H9 (cell line): ENCODE measurements around the gene SRRM2. TPM values are rescaled to one million over a fixed set of nuclear protein-coding genes. Genes with fewer than 3 reads are reported as not detected.
A peak's percentile ranks its signal among the peaks of the same experiment; 100 is the strongest.

Source experiments
- DNase-seq: peaks from one replicate; pipeline ENCODE4 v3.0.0-alpha.2; 2017
- H2AFZ ChIP-seq: one replicate; pipeline ENCODE4 v1.6.1; 2013; ENCODE audit warnings: mild to moderate bottlenecking, low read length, control low read depth, moderate library complexity
- H2AK5ac ChIP-seq: 2 replicates; pipeline ENCODE4 v1.6.1; 2013; ENCODE audit warnings: low read length, control low read depth, mixed read lengths; ENCODE audit not compliant: insufficient read length
- H2BK120ac ChIP-seq: one replicate; pipeline ENCODE4 v1.6.1; 2013; ENCODE audit warnings: low read depth, mild to moderate bottlenecking, low read length, control low read depth, inconsistent platforms; ENCODE audit not compliant: poor library complexity, severe bottlenecking
- H2BK12ac ChIP-seq: 2 replicates; pipeline ENCODE4 v1.6.1; 2013; ENCODE audit warnings: low read length, control low read depth, mixed read lengths, low read depth; ENCODE audit not compliant: insufficient read length
- H2BK15ac ChIP-seq: 2 replicates; pipeline ENCODE4 v1.6.1; 2013; ENCODE audit warnings: low read depth, low read length, control low read depth
- H2BK20ac ChIP-seq: one replicate; pipeline ENCODE4 v1.6.1; 2013; ENCODE audit warnings: low read depth, mild to moderate bottlenecking, low read length, control low read depth, inconsistent platforms; ENCODE audit not compliant: poor library complexity, severe bottlenecking
- H2BK5ac ChIP-seq: 2 replicates; pipeline ENCODE4 v1.6.1; 2013; ENCODE audit warnings: low read length, control low read depth, mixed read lengths; ENCODE audit not compliant: insufficient read length
- H3K14ac ChIP-seq: 2 replicates; pipeline ENCODE4 v1.6.1; 2013; ENCODE audit warnings: low read length, control low read depth; ENCODE audit not compliant: insufficient read depth
- H3K18ac ChIP-seq: 2 replicates; pipeline ENCODE4 v1.6.1; 2013; ENCODE audit warnings: low read depth, mild to moderate bottlenecking, mixed read lengths, low read length, control low read depth; ENCODE audit not compliant: insufficient read length
- H3K23ac ChIP-seq: 2 replicates; pipeline ENCODE4 v1.6.1; 2013; ENCODE audit warnings: low read length, control low read depth, mixed read lengths, low read depth; ENCODE audit not compliant: insufficient read length
- H3K23me2 ChIP-seq: 2 replicates; pipeline ENCODE4 v1.6.1; 2013; ENCODE audit warnings: low read depth, mild to moderate bottlenecking, mixed read lengths, low read length, control low read depth; ENCODE audit not compliant: insufficient read length, poor library complexity, severe bottlenecking
- H3K27ac ChIP-seq: 2 replicates; pipeline ENCODE4 v1.5.1; 2013; ENCODE audit warnings: low read length, control low read depth, mixed read lengths, low read depth; ENCODE audit not compliant: insufficient read length
- H3K27me3 ChIP-seq: 2 replicates; pipeline ENCODE4 v1.6.1; 2013; ENCODE audit warnings: low read length, control low read depth, inconsistent platforms; ENCODE audit not compliant: insufficient read depth
- H3K4ac ChIP-seq: 2 replicates; pipeline ENCODE4 v1.6.1; 2013; ENCODE audit warnings: low read depth, mild to moderate bottlenecking, control low read depth, inconsistent platforms, low read length, moderate library complexity
- H3K4me1 ChIP-seq: 2 replicates; pipeline ENCODE4 v1.6.1; 2013; ENCODE audit warnings: low read length, control low read depth, inconsistent platforms; ENCODE audit not compliant: insufficient read depth
- H3K4me2 ChIP-seq: 2 replicates; pipeline ENCODE4 v1.6.1; 2013; ENCODE audit warnings: low read length, control low read depth, mixed read lengths; ENCODE audit not compliant: insufficient read length, insufficient read depth
- H3K56ac ChIP-seq: 2 replicates; pipeline ENCODE4 v1.6.1; 2013; ENCODE audit warnings: low read depth, mild to moderate bottlenecking, mixed read lengths, low read length, control low read depth; ENCODE audit not compliant: insufficient read length
- H3K79me1 ChIP-seq: 2 replicates; pipeline ENCODE4 v1.6.1; 2013; ENCODE audit warnings: low read depth, mild to moderate bottlenecking, moderate library complexity, low read length, control low read depth, inconsistent platforms; ENCODE audit not compliant: insufficient read depth, poor library complexity, severe bottlenecking
- H3K79me2 ChIP-seq: 2 replicates; pipeline ENCODE4 v1.6.1; 2013; ENCODE audit warnings: low read length, control low read depth, inconsistent platforms; ENCODE audit not compliant: insufficient read depth
- H3K9ac ChIP-seq: 2 replicates; pipeline ENCODE4 v1.6.1; 2013; ENCODE audit warnings: low read length, control low read depth, mixed read lengths; ENCODE audit not compliant: insufficient read length; ENCODE audit errors: extremely low read depth
- H3K9me3 ChIP-seq: one replicate; pipeline ENCODE4 v1.6.1; 2013; ENCODE audit warnings: low read depth, low read length, inconsistent platforms; ENCODE audit not compliant: control insufficient read depth
- H3T11ph ChIP-seq: one replicate; pipeline ENCODE4 v1.6.1; 2013; ENCODE audit warnings: mild to moderate bottlenecking, low read length, control low read depth, inconsistent platforms
- H4K20me1 ChIP-seq: one replicate; pipeline ENCODE4 v1.6.1; 2013; ENCODE audit not compliant: control insufficient read depth, insufficient read length, insufficient read depth
- H4K5ac ChIP-seq: 2 replicates; pipeline ENCODE4 v1.6.1; 2013; ENCODE audit warnings: low read depth, mild to moderate bottlenecking, mixed read lengths, low read length, control low read depth; ENCODE audit not compliant: insufficient read length
- H4K8ac ChIP-seq: replicated peaks from 2 replicates; pipeline ENCODE4 v1.6.1; 2013; ENCODE audit warnings: low read length, control low read depth, mixed read lengths, low read depth; ENCODE audit not compliant: insufficient read length
- H4K91ac ChIP-seq: 2 replicates; pipeline ENCODE4 v1.6.1; 2013; ENCODE audit warnings: low read depth, mild to moderate bottlenecking, moderate library complexity, mixed read lengths, low read length, control low read depth; ENCODE audit not compliant: insufficient read length
- H3K27ac Mint-ChIP-seq, 3 experiments: 2 replicates in 2 of 3; 3 replicates in 1 of 3; pipeline ENCODE4 v1.8.0; 2020 to 2021; ENCODE audit warnings: mixed read lengths in 3 of 3, mild to moderate bottlenecking in 1 of 3, moderate library complexity in 1 of 3
- H3K27me3 Mint-ChIP-seq: 2 replicates; pipeline ENCODE4 v1.8.0; 2021; ENCODE audit warnings: low read depth, mild to moderate bottlenecking, moderate library complexity, mixed read lengths
- H3K36me3 Mint-ChIP-seq, 3 experiments: 2 replicates in 2 of 3; 3 replicates in 1 of 3; pipeline ENCODE4 v1.8.0; 2020 to 2021; ENCODE audit warnings: low read depth in 3 of 3, mixed read lengths in 3 of 3; ENCODE audit not compliant: insufficient read depth in 1 of 3
- H3K4me1 Mint-ChIP-seq, 2 experiments: 2 replicates each; pipeline ENCODE4 v1.8.0; 2020; ENCODE audit warnings: mixed read lengths in 2 of 2
- H3K4me3 Mint-ChIP-seq, 2 experiments: 2 replicates in 1 of 2; 3 replicates in 1 of 2; pipeline ENCODE4 v1.8.0; 2020 to 2021; ENCODE audit warnings: mild to moderate bottlenecking in 2 of 2, mixed read lengths in 2 of 2, moderate library complexity in 1 of 2
- H3K9me3 Mint-ChIP-seq, 2 experiments: 2 replicates in 1 of 2; 3 replicates in 1 of 2; pipeline ENCODE4 v1.8.0; 2020; ENCODE audit warnings: mild to moderate bottlenecking in 2 of 2, mixed read lengths in 2 of 2, moderate library complexity in 1 of 2
- CTCF ChIP-seq: fragments of 200-600 bp; sonication (generic); conservative IDR thresholded peaks from 3 replicates; pipeline ENCODE4 v1.8.0; 2021; ENCODE audit warnings: antibody characterized with exemption, mild to moderate bottlenecking
- WGBS: extraction: QIAGEN DNeasy Blood & Tissue Kit; methylation state at CpG from one replicate; pipeline ENCODE4 v1.1.7; 2013; ENCODE audit warnings: missing lambda C conversion rate, low lambda C conversion rate, mixed read lengths; ENCODE audit not compliant: insufficient read length; ENCODE audit errors: extremely low coverage; 5-methylcytosine and 5-hydroxymethylcytosine counted together
- total RNA-seq: library from RNA; stranded (reverse); gene quantifications from 2 replicates; pipeline ENCODE4 v1.2.1, GENCODE V29; 2021

The SRRM2 gene
- total RNA-seq, 1 experiment from 2014 or later, result 694 TPM

GRCh38 chr16:2762711-2763110, 10.3 kb downstream of the SRRM2 start:
- no peak for TF ChIP-seq CTCF
- Histone ChIP-seq H3K4me2 (no peak overlapping the region), H3K4me1 (no peaks in the 10 kb centered on the region), H3K18ac (no peak overlapping the region), H3K27me3 (no peaks in the 10 kb centered on the region), H2BK15ac (no peak overlapping the region), H2BK5ac (no peak overlapping the region), H2AFZ (no peak overlapping the region), H3K27ac (no peak overlapping the region), H2BK120ac (no peak overlapping the region), H4K8ac (no peak overlapping the region), H2BK12ac (no peak overlapping the region), H4K91ac (no peak overlapping the region), H2AK5ac (no peak overlapping the region), H3K9me3 (no peaks in the 10 kb centered on the region), H4K5ac (no peak overlapping the region), H3K23me2 (no peaks in the 10 kb centered on the region), H3K56ac (no peak overlapping the region), H3K23ac (no peak overlapping the region), H4K20me1 (no peaks in the 10 kb centered on the region), H3T11ph (no peak overlapping the region), H2BK20ac (no peak overlapping the region), H3K79me2 (peaks cover 10% of the 10 kb centered on the region; the same call in 1 of the 2 replicates), H3K4ac (no peak overlapping the region), H3K14ac (no peak overlapping the region), H3K79me1 (peaks cover 26% of the 10 kb centered on the region), H3K9ac (no peak overlapping the region)
- peaks cover 0 to 4% of the 10 kb centered on the region in 2 experiments; a peak in 2 of 4 replicates for H3K4me1 Mint-ChIP-seq
- peaks cover 34 to 57% of the 10 kb centered on the region in 2 experiments for H3K9me3 Mint-ChIP-seq
- peak overlapping the region in 1 of 2 experiments; percentile 21; a peak in 2 of 5 replicates for H3K4me3 Mint-ChIP-seq
- peaks cover 96 to 100% (median 100%) of the 10 kb centered on the region in 3 experiments for H3K36me3 Mint-ChIP-seq
- no CpG with 5 or more reads among the region's 13 CpGs for WGBS
- no peak overlapping the region for H3K27ac Mint-ChIP-seq
- no peak for DNase-seq
- H3K27me3 Mint-ChIP-seq, result no peaks in the 10 kb centered on the region
